Endodermal cell (in vitro differentiated cells): ENCODE data around the gene TSEN34. TPM values are rescaled to one million over a fixed set of nuclear protein-coding genes. Genes with fewer than 3 reads are reported as not detected.
A peak's percentile ranks its signal among the peaks of the same experiment; 100 is the strongest.

ENCODE experiments used
- DNase-seq: peaks from one replicate; pipeline ENCODE4 v3.0.0-alpha.2; 2017
- H3K27ac ChIP-seq: 2 replicates; pipeline ENCODE4 v1.5.1; 2013; ENCODE audit warnings: mild to moderate bottlenecking, low read depth, low read length, moderate library complexity
- H3K27me3 ChIP-seq: 2 replicates; pipeline ENCODE4 v1.6.1; 2013; ENCODE audit warnings: mild to moderate bottlenecking, low read length, moderate library complexity; ENCODE audit not compliant: insufficient read depth, control insufficient read depth, poor library complexity, severe bottlenecking
- H3K36me3 ChIP-seq: 2 replicates; pipeline ENCODE4 v1.7.0; 2013; ENCODE audit warnings: mild to moderate bottlenecking, low read length, moderate library complexity; ENCODE audit not compliant: control insufficient read depth, insufficient read depth
- H3K4me1 ChIP-seq: one replicate; pipeline ENCODE4 v1.7.0; 2013; ENCODE audit warnings: low read length; ENCODE audit not compliant: control insufficient read depth, insufficient read depth
- H3K4me3 ChIP-seq: 2 replicates; pipeline ENCODE4 v1.5.1; 2013; ENCODE audit warnings: mild to moderate bottlenecking, low read length, moderate library complexity
- H3K9ac ChIP-seq: 2 replicates; pipeline ENCODE4 v1.6.1; 2013; ENCODE audit warnings: mild to moderate bottlenecking, low read length, moderate library complexity; ENCODE audit not compliant: poor library complexity, severe bottlenecking; ENCODE audit errors: extremely low read depth
- H3K9me3 ChIP-seq: 2 replicates; pipeline ENCODE4 v1.6.1; 2013; ENCODE audit warnings: mild to moderate bottlenecking, low read length, moderate library complexity; ENCODE audit not compliant: control insufficient read depth
- H3K27ac Mint-ChIP-seq: 2 replicates; pipeline ENCODE4 v1.8.0; 2020; ENCODE audit warnings: mixed read lengths
- H3K27me3 Mint-ChIP-seq: 2 replicates; pipeline ENCODE4 v1.8.0; 2021; ENCODE audit warnings: mild to moderate bottlenecking, mixed read lengths; ENCODE audit not compliant: insufficient read depth
- H3K36me3 Mint-ChIP-seq: 2 replicates; pipeline ENCODE4 v1.8.0; 2020; ENCODE audit warnings: low read depth, mixed read lengths
- H3K4me1 Mint-ChIP-seq: 2 replicates; pipeline ENCODE4 v1.8.0; 2020; ENCODE audit warnings: mixed read lengths
- H3K4me3 Mint-ChIP-seq: 2 replicates; pipeline ENCODE4 v1.8.0; 2020; ENCODE audit warnings: mild to moderate bottlenecking, moderate library complexity, mixed read lengths
- H3K9me3 Mint-ChIP-seq: 2 replicates; pipeline ENCODE4 v1.8.0; 2020; ENCODE audit warnings: mild to moderate bottlenecking, mixed read lengths
- WGBS, 2 experiments: methylation state at CpG; one replicate each; pipeline versions ENCODE4 v1.1.5 to v1.1.7; 2013; ENCODE audit warnings: missing lambda C conversion rate in 2 of 2, mixed read lengths in 1 of 2; ENCODE audit not compliant: insufficient coverage in 1 of 2, insufficient read length in 1 of 2; 5-methylcytosine and 5-hydroxymethylcytosine counted together
- total RNA-seq, 2 donors: library from RNA; stranded (reverse); fragmentation: NEBNext Ultra II Directional in 1 of 2; extraction: Animal tissue kit (Norgen Biotek cat#: 25700) in 1 of 2; gene quantifications; 2 replicates in 1 of 2; 3 replicates in 1 of 2; pipeline ENCODE4 v1.2.1, GENCODE V29; 2021
- TF ChIP-seq, protein P1 (sequence below): fragments of 200-600 bp; sonication (generic); conservative IDR thresholded peaks from 2 replicates; pipeline ENCODE4 v1.5.0; 2021; ENCODE audit warnings: antibody characterized with exemption, mild to moderate bottlenecking

Gene TSEN34
- total RNA-seq, 2 donors from 2014 or later = 26.0 to 27.5 TPM

DNA sequence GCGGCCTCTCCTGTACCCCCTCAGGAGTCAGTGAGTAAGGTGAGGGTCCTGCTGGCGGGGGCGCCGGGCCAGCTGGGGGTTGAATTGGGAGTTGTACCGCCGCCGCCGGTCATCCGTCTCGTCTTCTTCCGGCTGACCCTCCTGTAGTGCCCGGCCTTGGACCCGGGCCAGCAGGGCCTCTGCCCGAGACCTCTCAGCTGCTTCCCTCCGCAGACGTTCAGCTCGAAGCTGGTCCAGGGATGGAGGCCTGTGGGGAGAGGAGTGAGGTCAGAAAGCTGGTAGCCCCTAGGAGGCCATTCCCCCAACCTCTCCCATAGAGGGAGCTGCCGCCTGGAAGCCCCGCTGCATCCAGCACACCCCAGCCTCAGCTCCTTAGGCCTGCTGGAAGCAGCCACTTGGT lies 35.4 kb upstream of the TSEN34 start:
- 94 to 96% methylated on average over 10 to 19 of the region's 19 CpGs for WGBS, 2 experiments
- Mint-ChIP-seq H3K27ac (no peak overlapping the region), H3K9me3 (no peaks in the 10 kb centered on the region), H3K36me3 (peaks cover 53% of the 10 kb centered on the region), H3K27me3 (no peaks in the 10 kb centered on the region), H3K4me1 (peaks cover 3% of the 10 kb centered on the region), H3K4me3 (no peak overlapping the region)
- Histone ChIP-seq H3K4me3 (no peak overlapping the region), H3K27me3 (no peaks in the 10 kb centered on the region), H3K4me1 (no peaks in the 10 kb centered on the region), H3K36me3 (peaks cover 62% of the 10 kb centered on the region), H3K9me3 (no peaks in the 10 kb centered on the region), H3K9ac (no peak overlapping the region), H3K27ac (no peak overlapping the region)
- TF ChIP-seq, protein P1, sequence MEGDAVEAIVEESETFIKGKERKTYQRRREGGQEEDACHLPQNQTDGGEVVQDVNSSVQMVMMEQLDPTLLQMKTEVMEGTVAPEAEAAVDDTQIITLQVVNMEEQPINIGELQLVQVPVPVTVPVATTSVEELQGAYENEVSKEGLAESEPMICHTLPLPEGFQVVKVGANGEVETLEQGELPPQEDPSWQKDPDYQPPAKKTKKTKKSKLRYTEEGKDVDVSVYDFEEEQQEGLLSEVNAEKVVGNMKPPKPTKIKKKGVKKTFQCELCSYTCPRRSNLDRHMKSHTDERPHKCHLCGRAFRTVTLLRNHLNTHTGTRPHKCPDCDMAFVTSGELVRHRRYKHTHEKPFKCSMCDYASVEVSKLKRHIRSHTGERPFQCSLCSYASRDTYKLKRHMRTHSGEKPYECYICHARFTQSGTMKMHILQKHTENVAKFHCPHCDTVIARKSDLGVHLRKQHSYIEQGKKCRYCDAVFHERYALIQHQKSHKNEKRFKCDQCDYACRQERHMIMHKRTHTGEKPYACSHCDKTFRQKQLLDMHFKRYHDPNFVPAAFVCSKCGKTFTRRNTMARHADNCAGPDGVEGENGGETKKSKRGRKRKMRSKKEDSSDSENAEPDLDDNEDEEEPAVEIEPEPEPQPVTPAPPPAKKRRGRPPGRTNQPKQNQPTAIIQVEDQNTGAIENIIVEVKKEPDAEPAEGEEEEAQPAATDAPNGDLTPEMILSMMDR = peak; percentile 55
- peak; percentile 62 for DNase-seq

DNA sequence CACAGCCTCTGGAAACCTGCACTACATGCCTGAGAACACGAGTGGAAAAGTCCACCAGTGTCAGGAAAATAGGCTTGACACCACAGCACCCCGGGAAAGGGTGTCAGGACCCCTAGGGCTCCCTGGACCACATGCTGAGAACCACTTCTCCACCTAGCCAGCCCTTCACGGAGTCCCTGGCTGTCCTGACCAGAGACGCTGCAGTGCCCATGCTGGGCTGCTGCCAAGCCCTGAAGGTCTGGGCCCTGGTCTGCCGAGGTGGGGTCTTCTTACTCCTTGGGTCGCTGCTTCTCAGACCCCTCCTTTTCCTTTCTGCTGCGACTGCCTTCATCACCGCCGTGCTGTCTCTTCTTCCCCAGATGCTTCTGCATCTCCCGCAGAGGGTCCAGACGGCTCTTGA lies 34.6 kb upstream of the TSEN34 start:
- H3K27me3 ChIP-seq = no peaks in the 10 kb centered on the region
- peaks cover 7% of the 10 kb centered on the region for H3K4me1 Mint-ChIP-seq
- no peaks in the 10 kb centered on the region for H3K9me3 Mint-ChIP-seq
- H3K9ac ChIP-seq = no peak overlapping the region
- no peaks in the 10 kb centered on the region for H3K4me1 ChIP-seq
- H3K36me3 ChIP-seq = peaks cover 54% of the 10 kb centered on the region
- H3K27ac Mint-ChIP-seq = no peak overlapping the region
- no peak for DNase-seq
- WGBS, 2 experiments = 93% methylated on average over 9 to 11 of the region's 11 CpGs
- H3K36me3 Mint-ChIP-seq = peaks cover 47% of the 10 kb centered on the region
- H3K4me3 ChIP-seq = no peak overlapping the region
- H3K4me3 Mint-ChIP-seq = no peak overlapping the region
- no peaks in the 10 kb centered on the region for H3K9me3 ChIP-seq
- no peak overlapping the region for H3K27ac ChIP-seq
- TF ChIP-seq, protein P1 = no peak
- H3K27me3 Mint-ChIP-seq = no peaks in the 10 kb centered on the region

GRCh38 chr19:54156953-54157352 lies 34.2 kb upstream of the TSEN34 start:
- Mint-ChIP-seq H3K4me3 (no peak overlapping the region), H3K27ac (peak overlapping the region; percentile 24), H3K9me3 (no peaks in the 10 kb centered on the region), H3K27me3 (no peaks in the 10 kb centered on the region), H3K36me3 (peaks cover 42% of the 10 kb centered on the region), H3K4me1 (peaks cover 7% of the 10 kb centered on the region)
- Histone ChIP-seq H3K36me3 (peaks cover 49% of the 10 kb centered on the region), H3K4me1 (no peaks in the 10 kb centered on the region), H3K9me3 (no peaks in the 10 kb centered on the region), H3K9ac (no peak overlapping the region), H3K4me3 (no peak overlapping the region), H3K27me3 (no peaks in the 10 kb centered on the region), H3K27ac (no peak overlapping the region)
- no peak for DNase-seq
- WGBS, 2 experiments = 95 to 96% methylated on average over 2 to 3 of the region's 3 CpGs
- TF ChIP-seq, protein P1 = no peak
